GM12878 (cell line): ENCODE measurements around the gene AADAT. TPM values are rescaled to one million over a fixed set of nuclear protein-coding genes. Genes with fewer than 3 reads are reported as not detected.

Experiments used
- ATAC-seq: fragments of 200-7000 bp; cut with Tn5 transposase; 3 replicates; pipeline ENCODE4 v1.9.1; 2020; ENCODE audit warnings: mild to moderate bottlenecking, moderate library complexity
- BruUV-seq: library from RNA; stranded (reverse); fragments of 400-500 nt; replicated peaks from 2 replicates; lab custom pipeline; 2021; lab: Mats Ljungman, UMichigan
- CTCF ChIA-PET: fragments of 300-600 bp; sonication (Branson Sonifier 250); formaldehyde crosslinking; extraction: SDS; loops from one replicate; lab custom pipeline; 2021; ENCODE audit warnings: inconsistent platforms; lab: Yijun Ruan, JAX
- POLR2A ChIA-PET: fragments of 350-600 bp; formaldehyde crosslinking; extraction: SDS; loops from one replicate; lab custom pipeline; 2021; ENCODE audit warnings: inconsistent platforms; lab: Charles Lee
- RAD21 ChIA-PET: fragments of 300-600 bp; sonication (Branson Sonifier 250); formaldehyde crosslinking; loops from one replicate; lab custom pipeline; 2023; ENCODE audit warnings: antibody characterized with exemption; ENCODE audit not compliant: unreplicated experiment; lab: Charles Lee
- SMC1A ChIA-PET: fragments of 300-600 bp; sonication (Branson Sonifier 250); formaldehyde crosslinking; loops from one replicate; lab custom pipeline; 2023; ENCODE audit not compliant: unreplicated experiment, uncharacterized antibody; lab: Charles Lee
- DNase-seq: peaks from one replicate; pipeline ENCODE4 v3.0.0-alpha.2; 2011; ENCODE audit warnings: low read depth, low spot score
- FAIRE-seq: peaks from 3 replicates; lab custom pipeline; 2011; peaks lifted over from hg19 to GRCh38; lab: Jason Lieb, UNC
- H2AFZ ChIP-seq: 2 replicates; pipeline ENCODE4 v1.6.0; 2011; ENCODE audit warnings: low read depth, low read length, control low read depth; ENCODE audit not compliant: control insufficient read depth
- H3K27ac ChIP-seq: 2 replicates; pipeline ENCODE4 v1.5.1; 2011; ENCODE audit warnings: control low read depth; ENCODE audit not compliant: control insufficient read depth, insufficient read depth
- H3K27me3 ChIP-seq, 2 experiments: replicated peaks in 1 of 2; 2 replicates each; pipeline versions ENCODE4 v1.6.0 to v1.6.1; 2011; ENCODE audit warnings: low read length in 1 of 2; ENCODE audit not compliant: control insufficient read depth in 2 of 2, insufficient read depth in 2 of 2
- H3K36me3 ChIP-seq, 2 experiments: 2 replicates each; pipeline ENCODE4 v1.5.1; 2011; ENCODE audit warnings: low read length in 1 of 2; ENCODE audit not compliant: control insufficient read depth in 2 of 2, insufficient read depth in 2 of 2
- H3K4me1 ChIP-seq: 2 replicates; pipeline ENCODE4 v1.6.1; 2011; ENCODE audit warnings: mild to moderate bottlenecking, low read length, moderate library complexity, mixed read lengths; ENCODE audit not compliant: control insufficient read depth, insufficient read depth
- H3K4me2 ChIP-seq: 2 replicates; pipeline ENCODE4 v1.6.0; 2011; ENCODE audit warnings: control low read depth; ENCODE audit not compliant: control insufficient read depth, insufficient read depth
- H3K4me3 ChIP-seq: fragments of 200-600 bp; sonication (generic); 2 replicates; pipeline ENCODE4 v1.5.1; 2016
- H3K79me2 ChIP-seq: 2 replicates; pipeline ENCODE4 v1.6.0; 2011; ENCODE audit warnings: low read length; ENCODE audit not compliant: control insufficient read depth, insufficient read depth
- H3K9ac ChIP-seq: 2 replicates; pipeline ENCODE4 v1.8.0; 2011; ENCODE audit warnings: low read length, control low read depth, mixed read lengths; ENCODE audit not compliant: control insufficient read depth, insufficient read depth
- H3K9me3 ChIP-seq: replicated peaks from 3 replicates; pipeline ENCODE4 v1.5.1; 2011; ENCODE audit warnings: mild to moderate bottlenecking, low read length; ENCODE audit not compliant: control insufficient read depth, insufficient read depth
- H4K20me1 ChIP-seq: 2 replicates; pipeline ENCODE4 v1.6.0; 2011; ENCODE audit not compliant: control insufficient read depth, insufficient read depth
- ATF7 ChIP-seq: fragments of 450-650 bp; IDR thresholded peaks from 2 replicates; pipeline ENCODE4 v1.6.1; 2016; ENCODE audit warnings: low read depth, mild to moderate bottlenecking
- DPF2 ChIP-seq: fragments of 450-650 bp; IDR thresholded peaks from 2 replicates; pipeline ENCODE4 v1.6.1; 2017; ENCODE audit warnings: mild to moderate bottlenecking
- EP300 ChIP-seq, 2 experiments: fragments of 150-350 bp in 1 of 2; IDR thresholded peaks; 2 replicates each; pipeline ENCODE4 v1.6.1; 2011 to 2012; ENCODE audit warnings: low read depth in 2 of 2, low read length in 2 of 2, borderline replicate concordance in 1 of 2, improper control_type of control experiment in 1 of 2, inconsistent platforms in 1 of 2; ENCODE audit not compliant: control insufficient read depth in 1 of 2
- FOXK2 ChIP-seq: fragments of 450-650 bp; IDR thresholded peaks from 2 replicates; pipeline ENCODE4 v1.6.1; 2017; ENCODE audit warnings: mild to moderate bottlenecking, moderate library complexity
- MAX ChIP-seq: IDR thresholded peaks from 2 replicates; pipeline ENCODE4 v1.6.1; 2012; ENCODE audit warnings: low read depth, low read length, improper control_type of control experiment
- RAD51 ChIP-seq: fragments of 450-650 bp; IDR thresholded peaks from 2 replicates; pipeline ENCODE4 v1.6.1; 2016; ENCODE audit warnings: moderate library complexity, mild to moderate bottlenecking, inconsistent platforms
- SRF ChIP-seq, 2 experiments: IDR thresholded peaks; 2 replicates each; pipeline ENCODE4 v1.6.1; 2011; ENCODE audit warnings: low read depth in 2 of 2, low read length in 2 of 2, mild to moderate bottlenecking in 1 of 2, moderate library complexity in 1 of 2
- TCF12 ChIP-seq: IDR thresholded peaks from 2 replicates; pipeline ENCODE4 v1.6.1; 2011; ENCODE audit warnings: low read depth, mild to moderate bottlenecking, low read length
- ZBTB40 ChIP-seq: fragments of 450-650 bp; IDR thresholded peaks from 2 replicates; pipeline ENCODE4 v1.6.1; 2016; ENCODE audit warnings: mild to moderate bottlenecking, moderate library complexity, borderline replicate concordance
- ZSCAN29 ChIP-seq: fragments of 450-650 bp; IDR thresholded peaks from 2 replicates; pipeline ENCODE4 v1.6.1; 2017; ENCODE audit warnings: mild to moderate bottlenecking, moderate library complexity
- ZZZ3 ChIP-seq: IDR thresholded peaks from 2 replicates; pipeline ENCODE4 v1.6.1; 2011; ENCODE audit warnings: low read depth; ENCODE audit not compliant: control insufficient read depth, insufficient read length
- WGBS: methylation state at CpG from one replicate; pipeline ENCODE4 v1.1.6; 2016; ENCODE audit warnings: low lambda C conversion rate; ENCODE audit not compliant: insufficient replicate concordance, insufficient coverage; ENCODE audit errors: missing lambda C conversion rate; 5-methylcytosine and 5-hydroxymethylcytosine counted together
- in situ Hi-C: fragments of 300-500 bp; cut with MboI; formaldehyde crosslinking; loops from 9 replicates; pipeline ENCODE4 v1.14.3; 2018; ENCODE audit warnings: mixed read lengths
- intact Hi-C: fragments of 100-400 bp; cut with micrococcal nuclease; formaldehyde crosslinking; loops from one replicate; pipeline ENCODE4 v1.14.2; 2022; ENCODE audit not compliant: unreplicated experiment
- polyA plus RNA-seq, 11 experiments: library from polyadenylated mRNA; depleted of rRNA in 4 of 11; unstranded in 6 of 11; stranded (reverse) in 5 of 11; fragments of >200 nt; fragmentation: Nextera tagmentation in 4 of 11; fragmentation: Illumina TruSeq in 1 of 11; extraction: Ambion mirVana in 4 of 11; extraction: Trizol in 1 of 11; gene quantifications; 1 replicate in 1 of 11; 2 replicates in 10 of 11; pipeline versions ENCODE4 v1.2.1 to v1.2.3, GENCODE V29; 2011 to 2016; ENCODE audit warnings: inconsistent platforms in 2 of 11, missing spikeins in 2 of 11, low read depth in 1 of 11
- total RNA-seq, 4 experiments: library from RNA; depleted of rRNA in 3 of 4; stranded (reverse); fragments of >200 nt in 3 of 4; fragmentation: Illumina TruSeq in 1 of 4; extraction: Trizol in 1 of 4; gene quantifications; 2 replicates each; pipeline versions ENCODE4 v1.2.1 to v1.2.3, GENCODE V29; 2013 to 2021

AADAT gene
- total and polyA plus RNA-seq, 10 of the 15 experiments (the other 5 are each of a cell fraction or from before 2014, with no cell fraction given) = not detected

- ATAC-seq (no peak), DNase-seq (no peak)
- POLR2A ChIA-PET = no interaction called here
- no peaks in the 10 kb centered on the region for H4K20me1 ChIP-seq
- H3K79me2 ChIP-seq = no peaks in the 10 kb centered on the region
- intact Hi-C loops = no loop called here
- WGBS = 76% methylated on average over 8 of the region's 8 CpGs
- H3K27me3 ChIP-seq = no peaks in the 10 kb centered on the region; a peak in 1 of 4 replicates
- no peak for TF ChIP-seq RAD51
- TF ChIP-seq, all 136 proteins: peak for 0
- no TSS peak for BruUV-seq
- FAIRE-seq = no peak
- Histone ChIP-seq H3K27ac (no peak overlapping the region), H3K4me1 (no peaks in the 10 kb centered on the region), H3K36me3 (no peaks in the 10 kb centered on the region), H3K9ac (no peak overlapping the region), H3K4me2 (no peak overlapping the region), H3K9me3 (no peaks in the 10 kb centered on the region), H2AFZ (no peak overlapping the region), H3K4me3 (no peak overlapping the region)
- ChIA-PET RAD21 (no interaction called here), CTCF (no interaction called here), SMC1A (no interaction called here)
- in situ Hi-C loops = no loop called here
Observed at GRCh38 chr4:170068438-170069128, 21.2 kb downstream of the AADAT start.

- no peaks in the 10 kb centered on the region for H3K36me3 ChIP-seq
- ChIA-PET CTCF (no interaction called here), SMC1A (no interaction called here), POLR2A (no interaction called here), RAD21 (no interaction called here)
- intact Hi-C loops (no loop called here), in situ Hi-C loops (no loop called here)
- no peaks in the 10 kb centered on the region for H3K4me1 ChIP-seq
- FAIRE-seq (no peak), DNase-seq (no peak), ATAC-seq (no peak)
- H3K9ac ChIP-seq = no peak overlapping the region
- no peaks in the 10 kb centered on the region for H3K79me2 ChIP-seq
- no peak overlapping the region for H3K4me2 ChIP-seq
- no peaks in the 10 kb centered on the region for H4K20me1 ChIP-seq
- no peaks in the 10 kb centered on the region for H3K9me3 ChIP-seq
- H3K27me3 ChIP-seq = no peaks in the 10 kb centered on the region
- no peak overlapping the region for H2AFZ ChIP-seq
- no peak overlapping the region for H3K27ac ChIP-seq
- H3K4me3 ChIP-seq = no peak overlapping the region
- WGBS = 17% methylated on average over 4 of the region's 4 CpGs
- no TSS peak for BruUV-seq
- TF ChIP-seq EP300 (IDR thresholded peaks at IDR 0.05; ENCODE audit: borderline replicate concordance in 1 of 2, control insufficient read depth in 1 of 2, low read depth in 2 of 2, low read length in 2 of 2) (no peak), DPF2 (no peak), FOXK2 (no peak), TCF12 (no peak), ATF7 (no peak), ZBTB40 (no peak), SRF (IDR thresholded peaks at IDR 0.05; ENCODE audit: low read depth in 2 of 2, low read length in 2 of 2) (no peak), ZSCAN29 (no peak), ZZZ3 (no peak), MAX (no peak)
Observed at GRCh38 chr4:170059421-170059820, 30.3 kb downstream of the AADAT start.
